ENCODE results near the gene ARHGAP10. TPM values are rescaled to one million over a fixed set of nuclear protein-coding genes. Genes with fewer than 3 reads are reported as not detected.

ARHGAP10 gene
- total RNA-seq, 1 donor from 2014 or later: 25.5 TPM

GRCh38 chr4:148071009-148071408 lies 339.1 kb downstream of the ARHGAP10 start:
- peaks cover 10% of the 10 kb centered on the region for H3K4me1 Mint-ChIP-seq (ENCODE audit: unreplicated experiment)
- no peaks in the 10 kb centered on the region for H3K27me3 Mint-ChIP-seq
- peaks cover 26% of the 10 kb centered on the region for H3K36me3 Mint-ChIP-seq
- H3K4me3 Mint-ChIP-seq: no peak overlapping the region
- peaks cover 7% of the 10 kb centered on the region for H3K9me3 Mint-ChIP-seq
- no peak for DNase-seq (ENCODE audit: extremely low spot score, unreplicated experiment)
- no peak for TF ChIP-seq CTCF (conservative IDR thresholded peaks at IDR 0.05)
- no peak overlapping the region for H3K27ac Mint-ChIP-seq

DNA sequence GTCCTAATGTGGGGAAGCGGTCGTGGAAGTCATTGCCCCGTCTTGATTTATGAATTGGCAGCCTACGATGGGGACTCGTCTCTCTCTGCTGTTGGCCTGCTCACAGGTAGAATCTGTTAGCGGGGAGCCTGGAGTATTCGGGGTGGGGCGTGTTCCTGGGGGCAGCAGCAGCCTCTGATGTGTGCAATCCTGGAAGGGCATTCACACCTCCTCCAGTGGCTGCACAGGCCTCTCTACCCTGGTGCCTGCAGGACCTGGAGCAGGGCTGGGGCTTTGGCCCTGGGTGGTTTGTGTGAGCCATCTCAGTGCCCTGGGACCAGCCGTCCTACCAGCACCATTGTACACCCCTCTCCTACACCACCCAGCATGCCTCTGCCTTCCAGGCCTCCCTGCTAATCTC lies 340.9 kb downstream of the ARHGAP10 start:
- no peak overlapping the region for H3K4me3 Mint-ChIP-seq
- no peak for DNase-seq (ENCODE audit: extremely low spot score, unreplicated experiment)
- no peaks in the 10 kb centered on the region for H3K27me3 Mint-ChIP-seq
- H3K36me3 Mint-ChIP-seq: peaks cover 26% of the 10 kb centered on the region
- H3K27ac Mint-ChIP-seq: no peak overlapping the region
- TF ChIP-seq CTCF (conservative IDR thresholded peaks at IDR 0.05): no peak
- H3K4me1 Mint-ChIP-seq (ENCODE audit: unreplicated experiment): peaks cover 10% of the 10 kb centered on the region
- H3K9me3 Mint-ChIP-seq: peaks cover 11% of the 10 kb centered on the region

DNA sequence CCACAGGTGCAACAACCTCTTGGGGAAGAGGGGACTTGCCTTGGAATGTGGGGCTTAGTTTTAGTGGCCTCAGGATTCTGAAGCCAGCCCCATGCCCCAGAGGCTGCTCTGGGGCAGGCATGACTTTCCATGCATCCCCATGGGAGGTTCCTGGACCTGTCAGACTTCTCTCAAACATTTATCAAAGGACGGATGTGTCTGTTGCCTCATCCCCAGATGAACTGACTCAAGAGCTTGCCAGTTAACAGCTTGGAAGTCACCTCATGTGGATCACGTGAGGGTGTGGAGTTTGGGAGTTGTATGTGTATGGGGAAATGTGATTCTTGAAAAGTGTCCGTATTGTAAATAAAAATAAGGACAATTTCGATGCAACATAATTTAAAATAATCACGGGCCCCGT lies 341.5 kb downstream of the ARHGAP10 start:
- TF ChIP-seq CTCF (conservative IDR thresholded peaks at IDR 0.05): no peak
- Mint-ChIP-seq H3K9me3 (peaks cover 11% of the 10 kb centered on the region), H3K36me3 (peaks cover 30% of the 10 kb centered on the region), H3K27me3 (no peaks in the 10 kb centered on the region), H3K27ac (no peak overlapping the region), H3K4me3 (no peak overlapping the region), H3K4me1 (ENCODE audit: unreplicated experiment) (peaks cover 10% of the 10 kb centered on the region)
- DNase-seq (ENCODE audit: extremely low spot score, unreplicated experiment): no peak

GRCh38 chr4:148074462-148074861 lies 342.6 kb downstream of the ARHGAP10 start:
- no peak overlapping the region for H3K4me3 Mint-ChIP-seq
- peaks cover 30% of the 10 kb centered on the region for H3K36me3 Mint-ChIP-seq
- DNase-seq (ENCODE audit: extremely low spot score, unreplicated experiment): no peak
- no peak overlapping the region for H3K27ac Mint-ChIP-seq
- peaks cover 11% of the 10 kb centered on the region for H3K9me3 Mint-ChIP-seq
- TF ChIP-seq CTCF (conservative IDR thresholded peaks at IDR 0.05): no peak
- peaks cover 8% of the 10 kb centered on the region for H3K4me1 Mint-ChIP-seq (ENCODE audit: unreplicated experiment)
- no peaks in the 10 kb centered on the region for H3K27me3 Mint-ChIP-seq

GRCh38 chr4:148075438-148075837 lies 343.6 kb downstream of the ARHGAP10 start:
- DNase-seq (ENCODE audit: extremely low spot score, unreplicated experiment): no peak
- Mint-ChIP-seq H3K36me3 (peaks cover 32% of the 10 kb centered on the region), H3K27me3 (no peaks in the 10 kb centered on the region), H3K4me3 (no peak overlapping the region), H3K4me1 (ENCODE audit: unreplicated experiment) (no peaks in the 10 kb centered on the region), H3K27ac (no peak overlapping the region), H3K9me3 (peaks cover 11% of the 10 kb centered on the region)
- TF ChIP-seq CTCF (conservative IDR thresholded peaks at IDR 0.05): no peak

- DNase-seq (ENCODE audit: extremely low spot score, unreplicated experiment): no peak
- Mint-ChIP-seq H3K36me3 (peaks cover 43% of the 10 kb centered on the region), H3K27ac (no peak overlapping the region), H3K4me3 (no peak overlapping the region), H3K27me3 (no peaks in the 10 kb centered on the region), H3K4me1 (ENCODE audit: unreplicated experiment) (no peaks in the 10 kb centered on the region), H3K9me3 (peaks cover 11% of the 10 kb centered on the region)
- no peak for TF ChIP-seq CTCF (conservative IDR thresholded peaks at IDR 0.05)
Observed at GRCh38 chr4:148076964-148077363, 345.1 kb downstream of the ARHGAP10 start.
